Measurements from ENCODE around the gene RINL.

The RINL gene

GRCh38 chr19:38907227-38907626 is 29.2 kb upstream of the RINL start:
- Histone ChIP-seq H3K9me3 (ENCODE audit: insufficient read depth, low read depth, low read length) (peaks cover 5% of the 10 kb centered on the region), H2BK5ac (ENCODE audit: low read depth, low read length, poor library complexity) (no peak overlapping the region), H3K9ac (ENCODE audit: low read length) (no peak overlapping the region), H4K8ac (ENCODE audit: low read depth, low read length) (no peak overlapping the region), H3K27me3 (ENCODE audit: insufficient read depth, low read length) (no peaks in the 10 kb centered on the region), H3K79me1 (ENCODE audit: low read length) (no peaks in the 10 kb centered on the region), H3K4me3 (ENCODE audit: low read depth, low read length) (no peak overlapping the region), H3K23ac (ENCODE audit: low read length) (no peak overlapping the region), H4K12ac (ENCODE audit: low read depth, low read length) (no peak overlapping the region), H3K4me1 (ENCODE audit: control insufficient read depth in 1 of 2, insufficient read depth in 2 of 2, low read length in 2 of 2) (no peaks in the 10 kb centered on the region), H3K4ac (ENCODE audit: low read depth, low read length) (no peak overlapping the region), H3K36me3 (ENCODE audit: control insufficient read depth in 1 of 2, insufficient read depth in 2 of 2, low read length in 2 of 2) (peaks cover 23 to 27% of the 10 kb centered on the region in 2 experiments), H2BK120ac (ENCODE audit: insufficient read depth, low read length, poor library complexity) (no peak overlapping the region), H4K91ac (ENCODE audit: low read depth, low read length) (no peak overlapping the region), H3K79me2 (ENCODE audit: control insufficient read depth, insufficient read depth, low read length, poor library complexity) (no peaks in the 10 kb centered on the region), H2AFZ (ENCODE audit: insufficient read depth, low read length, poor library complexity) (no peak overlapping the region), H3K14ac (ENCODE audit: low read length) (no peak overlapping the region), H3K4me2 (ENCODE audit: low read length) (no peak overlapping the region), H3K18ac (ENCODE audit: low read length) (no peak overlapping the region), H2BK12ac (ENCODE audit: low read length) (no peak overlapping the region), H3K27ac (ENCODE audit: low read depth, low read length) (no peak overlapping the region), H2AK5ac (ENCODE audit: low read length) (no peak overlapping the region)
- no peak for DNase-seq
- no CpG with 5 or more reads among the region's 29 CpGs for WGBS (ENCODE audit: extremely low coverage, insufficient coverage, insufficient read length)

- Histone ChIP-seq H4K91ac (ENCODE audit: low read depth, low read length) (no peak overlapping the region), H4K12ac (ENCODE audit: low read depth, low read length) (no peak overlapping the region), H3K23ac (ENCODE audit: low read length) (no peak overlapping the region), H3K79me1 (ENCODE audit: low read length) (no peaks in the 10 kb centered on the region), H2BK12ac (ENCODE audit: low read length) (no peak overlapping the region), H3K4me3 (ENCODE audit: low read depth, low read length) (no peak overlapping the region), H3K4me1 (ENCODE audit: control insufficient read depth in 1 of 2, insufficient read depth in 2 of 2, low read length in 2 of 2) (no peaks in the 10 kb centered on the region), H2BK5ac (ENCODE audit: low read depth, low read length, poor library complexity) (no peak overlapping the region), H3K4me2 (ENCODE audit: low read length) (no peak overlapping the region), H3K9me3 (ENCODE audit: insufficient read depth, low read depth, low read length) (peaks cover 7% of the 10 kb centered on the region), H3K79me2 (ENCODE audit: control insufficient read depth, insufficient read depth, low read length, poor library complexity) (no peaks in the 10 kb centered on the region), H3K4ac (ENCODE audit: low read depth, low read length) (no peak overlapping the region), H3K14ac (ENCODE audit: low read length) (no peak overlapping the region), H2AK5ac (ENCODE audit: low read length) (no peak overlapping the region), H3K27ac (ENCODE audit: low read depth, low read length) (no peak overlapping the region), H3K9ac (ENCODE audit: low read length) (no peak overlapping the region), H3K36me3 (ENCODE audit: control insufficient read depth in 1 of 2, insufficient read depth in 2 of 2, low read length in 2 of 2) (peaks cover 23 to 27% of the 10 kb centered on the region in 2 experiments), H3K27me3 (ENCODE audit: insufficient read depth, low read length) (no peaks in the 10 kb centered on the region), H2AFZ (ENCODE audit: insufficient read depth, low read length, poor library complexity) (no peak overlapping the region), H2BK120ac (ENCODE audit: insufficient read depth, low read length, poor library complexity) (no peak overlapping the region), H4K8ac (ENCODE audit: low read depth, low read length) (no peak overlapping the region), H3K18ac (ENCODE audit: low read length) (no peak overlapping the region)
- no CpG with 5 or more reads among the region's 4 CpGs for WGBS (ENCODE audit: extremely low coverage, insufficient coverage, insufficient read length)
- DNase-seq, result no peak
Observed at GRCh38 chr19:38905620-38906019, 27.5 kb upstream of the RINL start.

- Histone ChIP-seq H2BK5ac (ENCODE audit: low read depth, low read length, poor library complexity) (no peak overlapping the region), H3K14ac (ENCODE audit: low read length) (no peak overlapping the region), H3K23ac (ENCODE audit: low read length) (no peak overlapping the region), H3K36me3 (ENCODE audit: control insufficient read depth in 1 of 2, insufficient read depth in 2 of 2, low read length in 2 of 2) (peaks cover 23 to 27% of the 10 kb centered on the region in 2 experiments), H3K4me2 (ENCODE audit: low read length) (no peak overlapping the region), H3K79me1 (ENCODE audit: low read length) (peaks cover 2% of the 10 kb centered on the region), H3K27ac (ENCODE audit: low read depth, low read length) (no peak overlapping the region), H3K27me3 (ENCODE audit: insufficient read depth, low read length) (no peaks in the 10 kb centered on the region), H2BK12ac (ENCODE audit: low read length) (no peak overlapping the region), H4K12ac (ENCODE audit: low read depth, low read length) (no peak overlapping the region), H3K9ac (ENCODE audit: low read length) (no peak overlapping the region), H3K4me3 (ENCODE audit: low read depth, low read length) (no peak overlapping the region), H3K4me1 (ENCODE audit: control insufficient read depth in 1 of 2, insufficient read depth in 2 of 2, low read length in 2 of 2) (no peaks in the 10 kb centered on the region), H2AFZ (ENCODE audit: insufficient read depth, low read length, poor library complexity) (no peak overlapping the region), H2BK120ac (ENCODE audit: insufficient read depth, low read length, poor library complexity) (no peak overlapping the region), H4K8ac (ENCODE audit: low read depth, low read length) (no peak overlapping the region), H3K79me2 (ENCODE audit: control insufficient read depth, insufficient read depth, low read length, poor library complexity) (peaks cover 2% of the 10 kb centered on the region), H3K9me3 (ENCODE audit: insufficient read depth, low read depth, low read length) (peaks cover 7% of the 10 kb centered on the region), H2AK5ac (ENCODE audit: low read length) (no peak overlapping the region), H3K4ac (ENCODE audit: low read depth, low read length) (no peak overlapping the region), H3K18ac (ENCODE audit: low read length) (no peak overlapping the region), H4K91ac (ENCODE audit: low read depth, low read length) (no peak overlapping the region)
- DNase-seq, result no peak
- WGBS (ENCODE audit: extremely low coverage, insufficient coverage, insufficient read length), result no CpG with 5 or more reads among the region's 35 CpGs
Observed at GRCh38 chr19:38904581-38905539, 26.8 kb upstream of the RINL start.

GRCh38 chr19:38901683-38902082 is 23.6 kb upstream of the RINL start:
- Histone ChIP-seq H3K27ac (ENCODE audit: low read depth, low read length) (no peak overlapping the region), H3K79me2 (ENCODE audit: control insufficient read depth, insufficient read depth, low read length, poor library complexity) (peaks cover 2% of the 10 kb centered on the region), H2BK120ac (ENCODE audit: insufficient read depth, low read length, poor library complexity) (no peak overlapping the region), H4K8ac (ENCODE audit: low read depth, low read length) (no peak overlapping the region), H3K4me2 (ENCODE audit: low read length) (no peak overlapping the region), H3K18ac (ENCODE audit: low read length) (no peak overlapping the region), H4K91ac (ENCODE audit: low read depth, low read length) (no peak overlapping the region), H3K36me3 (ENCODE audit: control insufficient read depth in 1 of 2, insufficient read depth in 2 of 2, low read length in 2 of 2) (peaks cover 9 to 10% of the 10 kb centered on the region in 2 experiments), H2AFZ (ENCODE audit: insufficient read depth, low read length, poor library complexity) (no peak overlapping the region), H3K4ac (ENCODE audit: low read depth, low read length) (no peak overlapping the region), H2AK5ac (ENCODE audit: low read length) (no peak overlapping the region), H3K14ac (ENCODE audit: low read length) (no peak overlapping the region), H3K79me1 (ENCODE audit: low read length) (peaks cover 2% of the 10 kb centered on the region), H2BK5ac (ENCODE audit: low read depth, low read length, poor library complexity) (no peak overlapping the region), H2BK12ac (ENCODE audit: low read length) (no peak overlapping the region), H3K9ac (ENCODE audit: low read length) (no peak overlapping the region), H4K12ac (ENCODE audit: low read depth, low read length) (no peak overlapping the region), H3K4me1 (ENCODE audit: control insufficient read depth in 1 of 2, insufficient read depth in 2 of 2, low read length in 2 of 2) (peaks cover 0 to 7% of the 10 kb centered on the region in 2 experiments), H3K4me3 (ENCODE audit: low read depth, low read length) (no peak overlapping the region), H3K27me3 (ENCODE audit: insufficient read depth, low read length) (no peaks in the 10 kb centered on the region), H3K9me3 (ENCODE audit: insufficient read depth, low read depth, low read length) (peaks cover 2% of the 10 kb centered on the region), H3K23ac (ENCODE audit: low read length) (no peak overlapping the region)
- DNase-seq, result no peak
- WGBS (ENCODE audit: extremely low coverage, insufficient coverage, insufficient read length), result no CpG with 5 or more reads among the region's 1 CpG
